Thoracic aorta (tissue), 2 donors: ENCODE results near the gene SPRED1. TPM values are rescaled to one million over a fixed set of nuclear protein-coding genes. Genes with fewer than 3 reads are reported as not detected.

Experiments
- ATAC-seq: fragments of 150-250 bp; one replicate; pipeline ENCODE4 v1.8.0; 2017; ENCODE audit warnings: low read depth; ENCODE audit not compliant: insufficient number of reproducible peaks, low FRiP score
- DNase-seq: peaks from one replicate; pipeline ENCODE4 v3.0.0-alpha.2; 2020; ENCODE audit warnings: low spot score
- H3K27ac ChIP-seq, 2 donors: fragments of 200-600 bp; sonication (generic); 1 replicate in 1 of 2; 2 replicates in 1 of 2; pipeline ENCODE4 v1.5.1; 2016; ENCODE audit warnings: mild to moderate bottlenecking in 2 of 2, moderate library complexity in 2 of 2
- H3K27me3 ChIP-seq: fragments of 200-600 bp; sonication (generic); replicated peaks from 2 replicates; pipeline ENCODE4 v1.6.0; 2016; ENCODE audit warnings: mild to moderate bottlenecking; ENCODE audit not compliant: insufficient read depth
- H3K36me3 ChIP-seq: fragments of 200-600 bp; sonication (generic); one replicate; pipeline ENCODE4 v1.5.1; 2016
- H3K4me1 ChIP-seq, 2 donors: fragments of 200-600 bp; sonication (generic); 1 replicate in 1 of 2; 2 replicates in 1 of 2; pipeline versions ENCODE4 v1.5.1 to v1.6.0; 2016; ENCODE audit warnings: low read depth in 2 of 2, mild to moderate bottlenecking in 1 of 2; ENCODE audit not compliant: control insufficient read depth in 1 of 2
- H3K4me3 ChIP-seq: fragments of 200-600 bp; sonication (generic); 2 replicates; pipeline ENCODE4 v1.5.1; 2016; ENCODE audit warnings: mild to moderate bottlenecking
- H3K9me3 ChIP-seq: fragments of 200-600 bp; sonication (generic); 2 replicates; pipeline ENCODE4 v1.5.1; 2016
- total RNA-seq, 2 donors: library from RNA; depleted of rRNA; stranded (reverse); fragments of >200 nt; gene quantifications; one replicate each; pipeline versions ENCODE4 v1.1.0 to v1.2.3, GENCODE V29; 2016
- TF ChIP-seq, protein P1 (sequence below): fragments of 200-600 bp; sonication (generic); IDR thresholded peaks from one replicate; pipeline ENCODE4 v1.5.1; 2019; ENCODE audit warnings: antibody characterized with exemption

SPRED1 gene
- total RNA-seq, 2 donors from 2014 or later = 24.6 to 49.5 TPM

DNA sequence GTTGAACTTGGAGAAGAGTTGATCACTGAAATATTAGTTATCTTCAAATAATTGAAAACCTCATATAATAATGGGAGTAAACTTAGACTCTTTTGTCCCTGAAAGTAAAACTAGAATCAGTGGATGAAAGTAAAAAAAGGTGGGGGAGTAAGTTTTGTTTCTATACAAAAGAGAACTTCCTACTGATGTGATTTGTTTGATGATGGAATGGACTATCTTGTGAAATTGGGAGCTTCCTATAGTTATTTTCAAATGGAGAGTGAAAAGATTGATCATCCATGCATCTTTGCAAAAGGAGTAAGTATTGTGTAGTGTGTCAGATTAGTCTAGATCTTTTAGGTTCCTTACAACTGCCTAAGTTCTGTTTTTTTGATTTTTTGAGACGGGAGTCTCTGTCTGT is 28.4 kb downstream of the SPRED1 start:
- DNase-seq = no peak
- Histone ChIP-seq H3K27me3 (no peaks in the 10 kb centered on the region), H3K4me1 (peaks cover 15 to 30% of the 10 kb centered on the region in 2 donors), H3K9me3 (no peaks in the 10 kb centered on the region), H3K4me3 (no peak overlapping the region), H3K36me3 (no peaks in the 10 kb centered on the region), H3K27ac (no peak overlapping the region)
- no peak for ATAC-seq
- TF ChIP-seq, protein P1, sequence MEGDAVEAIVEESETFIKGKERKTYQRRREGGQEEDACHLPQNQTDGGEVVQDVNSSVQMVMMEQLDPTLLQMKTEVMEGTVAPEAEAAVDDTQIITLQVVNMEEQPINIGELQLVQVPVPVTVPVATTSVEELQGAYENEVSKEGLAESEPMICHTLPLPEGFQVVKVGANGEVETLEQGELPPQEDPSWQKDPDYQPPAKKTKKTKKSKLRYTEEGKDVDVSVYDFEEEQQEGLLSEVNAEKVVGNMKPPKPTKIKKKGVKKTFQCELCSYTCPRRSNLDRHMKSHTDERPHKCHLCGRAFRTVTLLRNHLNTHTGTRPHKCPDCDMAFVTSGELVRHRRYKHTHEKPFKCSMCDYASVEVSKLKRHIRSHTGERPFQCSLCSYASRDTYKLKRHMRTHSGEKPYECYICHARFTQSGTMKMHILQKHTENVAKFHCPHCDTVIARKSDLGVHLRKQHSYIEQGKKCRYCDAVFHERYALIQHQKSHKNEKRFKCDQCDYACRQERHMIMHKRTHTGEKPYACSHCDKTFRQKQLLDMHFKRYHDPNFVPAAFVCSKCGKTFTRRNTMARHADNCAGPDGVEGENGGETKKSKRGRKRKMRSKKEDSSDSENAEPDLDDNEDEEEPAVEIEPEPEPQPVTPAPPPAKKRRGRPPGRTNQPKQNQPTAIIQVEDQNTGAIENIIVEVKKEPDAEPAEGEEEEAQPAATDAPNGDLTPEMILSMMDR = no peak

DNA sequence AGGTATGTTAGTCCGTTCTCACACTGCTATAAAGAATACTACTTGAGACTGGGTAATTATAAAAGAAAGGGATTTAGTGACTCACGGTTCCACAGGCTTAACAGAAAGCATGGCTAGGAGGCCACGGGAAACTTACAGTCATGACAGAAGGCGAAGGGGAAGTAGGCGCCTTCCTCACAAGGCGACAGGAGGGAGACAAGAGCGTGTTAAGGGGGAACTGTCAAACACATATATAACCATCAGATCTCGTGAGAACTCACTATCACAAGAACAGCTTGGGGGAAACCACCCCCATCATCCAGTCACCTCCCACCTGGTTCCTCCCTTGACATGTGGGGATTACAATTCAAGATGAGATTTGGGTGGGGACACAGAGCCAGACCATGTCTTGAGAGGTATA is 30.4 kb downstream of the SPRED1 start:
- ATAC-seq (no peak), DNase-seq (no peak)
- H3K36me3 ChIP-seq = no peaks in the 10 kb centered on the region
- no peaks in the 10 kb centered on the region for H3K27me3 ChIP-seq
- peaks cover 19 to 33% of the 10 kb centered on the region in 2 donors for H3K4me1 ChIP-seq
- TF ChIP-seq, protein P1 = no peak
- H3K27ac ChIP-seq = no peak overlapping the region
- no peak overlapping the region for H3K4me3 ChIP-seq
- H3K9me3 ChIP-seq = no peaks in the 10 kb centered on the region

DNA sequence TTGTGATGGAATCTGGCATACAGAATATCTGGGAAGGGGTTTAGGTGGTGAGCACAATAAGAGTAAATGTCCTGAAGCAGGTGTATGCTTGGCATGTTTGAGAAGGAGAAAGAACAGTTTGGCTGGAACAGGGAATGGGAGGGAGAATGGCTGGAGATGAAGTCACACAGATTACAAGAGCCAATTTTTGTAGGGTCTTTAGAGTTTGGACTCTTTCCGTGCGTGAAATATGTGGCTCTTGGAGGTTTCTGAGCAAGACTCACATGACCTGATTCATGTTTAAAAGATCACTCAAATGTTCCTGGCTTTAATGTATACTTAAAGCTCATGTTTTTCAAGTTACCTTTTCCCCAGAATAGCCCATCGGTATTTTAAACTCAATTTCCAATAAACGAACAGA is 32.8 kb downstream of the SPRED1 start:
- H3K4me1 ChIP-seq = peaks cover 21 to 32% of the 10 kb centered on the region in 2 donors
- no peaks in the 10 kb centered on the region for H3K27me3 ChIP-seq
- H3K27ac ChIP-seq = no peak overlapping the region
- H3K4me3 ChIP-seq = no peak overlapping the region
- H3K9me3 ChIP-seq = no peaks in the 10 kb centered on the region
- TF ChIP-seq, protein P1 = no peak
- DNase-seq (no peak), ATAC-seq (no peak)
- H3K36me3 ChIP-seq = no peaks in the 10 kb centered on the region

DNA sequence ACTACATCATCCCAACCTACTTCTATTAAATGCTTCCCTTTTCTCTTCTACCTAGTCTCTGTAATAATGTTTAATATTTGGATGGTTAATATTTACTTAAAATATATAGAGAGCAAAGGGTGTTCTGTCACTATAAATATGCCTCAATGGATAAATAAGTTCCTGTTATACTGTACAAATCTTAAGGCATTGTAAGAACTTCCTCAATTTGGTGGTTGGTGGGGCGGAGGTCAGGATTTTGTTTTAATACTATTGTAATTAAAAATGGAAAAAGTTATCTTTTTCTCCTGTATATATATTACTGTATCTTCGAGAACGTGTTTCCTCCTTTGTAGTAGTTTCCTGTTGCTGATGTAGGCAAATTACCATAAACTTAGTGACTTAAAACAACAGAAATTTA is 41.5 kb downstream of the SPRED1 start:
- Histone ChIP-seq H3K36me3 (no peaks in the 10 kb centered on the region), H3K27ac (no peak overlapping the region), H3K27me3 (no peaks in the 10 kb centered on the region), H3K9me3 (no peaks in the 10 kb centered on the region), H3K4me1 (peaks cover 12% of the 10 kb centered on the region in 2 donors), H3K4me3 (no peak overlapping the region)
- no peak for ATAC-seq
- TF ChIP-seq, protein P1 = no peak
- no peak for DNase-seq

DNA sequence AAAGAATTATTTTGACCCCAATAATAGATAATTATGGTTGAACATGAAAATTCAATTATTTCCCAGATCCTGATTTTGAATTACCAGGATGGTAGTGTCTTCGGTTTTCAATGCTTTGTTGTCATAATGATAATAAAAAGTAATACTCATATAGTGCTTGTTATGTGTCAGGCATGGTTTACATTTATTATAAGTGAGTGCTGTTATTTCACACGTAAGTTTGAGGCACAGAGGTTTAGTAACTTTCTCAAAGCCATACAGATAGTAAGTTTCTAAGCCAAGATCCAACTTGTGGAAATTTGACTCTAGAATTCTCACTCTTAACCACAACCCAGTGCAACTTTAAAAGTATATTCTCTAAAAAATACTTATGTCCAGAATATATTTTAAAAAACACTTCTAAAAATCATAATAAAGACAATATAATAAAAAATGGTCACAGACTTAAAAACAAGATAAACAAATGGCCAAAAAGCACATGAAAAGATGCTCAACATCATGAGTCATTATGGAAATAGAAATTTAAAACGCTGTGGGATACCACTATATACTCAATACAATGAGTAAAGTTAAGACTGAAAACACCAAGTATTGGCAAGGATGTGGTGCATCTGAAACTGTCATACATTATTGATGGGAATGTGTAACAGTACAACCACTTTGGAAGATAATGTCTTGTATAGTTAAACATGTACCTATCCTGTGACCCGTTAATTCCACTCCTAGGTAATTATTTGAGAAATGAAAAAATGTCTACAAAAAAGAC is 45.2 kb downstream of the SPRED1 start:
- DNase-seq = no peak

More for the DNA sequence above, 45.2 kb downstream of the SPRED1 start:
- Histone ChIP-seq H3K27me3 (no peaks in the 10 kb centered on the region), H3K27ac (no peak overlapping the region), H3K4me3 (no peak overlapping the region), H3K4me1 (peaks cover 12% of the 10 kb centered on the region in 2 donors), H3K36me3 (no peaks in the 10 kb centered on the region), H3K9me3 (no peaks in the 10 kb centered on the region)
- TF ChIP-seq, protein P1 = no peak
- ATAC-seq = no peak
